AG04450 (cell line): Measurements from ENCODE around the gene MOGAT3. TPM values are rescaled to one million over a fixed set of nuclear protein-coding genes. Genes with fewer than 3 reads are reported as not detected.

Experiments
- CTCF ChIA-PET: fragments of 300-600, 350-600 bp; formaldehyde crosslinking; extraction: SDS; loops from one replicate; lab custom pipeline; 2022; ENCODE audit warnings: antibody characterized with exemption, inconsistent platforms; lab: Charles Lee
- POLR2A ChIA-PET: fragments of 350-600 bp; formaldehyde crosslinking; extraction: SDS; loops from one replicate; lab custom pipeline; 2021; ENCODE audit warnings: antibody characterized with exemption, inconsistent platforms; lab: Yijun Ruan, JAX
- DNase-seq: peaks from one replicate; pipeline ENCODE4 v3.0.0-alpha.2; 2011; ENCODE audit warnings: low read depth, low spot score
- H3K27ac ChIP-seq: one replicate; pipeline ENCODE4 v1.5.1; 2012; ENCODE audit warnings: low read depth, low read length, control low read depth
- H3K27me3 ChIP-seq: one replicate; pipeline ENCODE4 v1.6.0; 2012; ENCODE audit warnings: low read length; ENCODE audit not compliant: control insufficient read depth, insufficient read depth
- H3K4me3 ChIP-seq: 2 replicates; pipeline ENCODE4 v1.5.1; 2011; ENCODE audit warnings: mild to moderate bottlenecking, low read depth, low read length, control low read depth
- H3K9me3 ChIP-seq: 2 replicates; pipeline ENCODE4 v1.5.1; 2012; ENCODE audit warnings: low read length; ENCODE audit not compliant: control insufficient read depth, insufficient read depth
- CTCF ChIP-seq: IDR thresholded peaks from 2 replicates; pipeline ENCODE4 v1.5.1; 2011; ENCODE audit warnings: low read depth, low read length, control low read depth, inconsistent platforms
- polyA plus RNA-seq: library from polyadenylated mRNA; depleted of rRNA; stranded (reverse); fragments of >200 nt; gene quantifications from 2 replicates; pipeline ENCODE4 v1.2.3, GENCODE V29; 2011

MOGAT3 gene
- polyA plus RNA-seq, 1 experiment = not detected

- Histone ChIP-seq H3K9me3 (peaks cover 2% of the 10 kb centered on the region; the same call in 1 of the 2 replicates), H3K27ac (no peak overlapping the region), H3K4me3 (no peak overlapping the region), H3K27me3 (peaks cover 83% of the 10 kb centered on the region)
- CTCF ChIA-PET = interaction anchor here (0.6 to 1.9 kb wide), 3 partner anchors 9 to 31 kb away, joined by 3 to 16 read pairs (median 12); partner anchors contain the start of gene VGF
- TF ChIP-seq CTCF = no peak
- POLR2A ChIA-PET = interaction anchor here (0.6 kb wide), 1 partner anchor 31 kb away, joined by 3 read pairs; no protein-coding TSS in a partner anchor
- no peak for DNase-seq
Measured at GRCh38 chr7:101174322-101174854, 26.4 kb downstream of the MOGAT3 start.

GRCh38 chr7:101173752-101174244, 27.0 kb downstream of the MOGAT3 start:
- POLR2A ChIA-PET = interaction anchor here (0.9 kb wide), 1 partner anchor 44 kb away, joined by 3 read pairs; the partner anchor contains the start of gene ZNHIT1
- no peak for DNase-seq
- Histone ChIP-seq H3K4me3 (peak overlapping the region; percentile 46), H3K27me3 (peaks cover 77% of the 10 kb centered on the region), H3K9me3 (peaks cover 2% of the 10 kb centered on the region; the same call in 1 of the 2 replicates), H3K27ac (peak overlapping the region; percentile 31)
- CTCF ChIA-PET = interaction anchor here (0.7 to 1.9 kb wide), 3 partner anchors 18 to 97 kb away, joined by 3 to 16 read pairs (median 12); no protein-coding TSS in a partner anchor
- TF ChIP-seq CTCF = no peak

GRCh38 chr7:101172854-101173751, 27.7 kb downstream of the MOGAT3 start:
- POLR2A ChIA-PET = interaction anchor here (0.9 kb wide), 1 partner anchor 45 kb away, joined by 3 read pairs; the partner anchor contains the start of gene ZNHIT1
- Histone ChIP-seq H3K9me3 (peaks cover 2% of the 10 kb centered on the region; the same call in 1 of the 2 replicates), H3K4me3 (peak overlapping the region; percentile 46), H3K27me3 (peaks cover 70% of the 10 kb centered on the region), H3K27ac (peak overlapping the region; percentile 31)
- CTCF ChIA-PET = interaction anchor here (0.7 to 1.9 kb wide), 3 partner anchors 19 to 96 kb away, joined by 3 to 16 read pairs (median 12); no protein-coding TSS in a partner anchor
- DNase-seq = peak; percentile 68
- TF ChIP-seq CTCF = no peak

- CTCF ChIA-PET = interaction anchor here (0.6 to 3.0 kb wide), 8 partner anchors 11 to 283 kb away, joined by 3 to 21 read pairs (median 5); partner anchors contain the start of genes PLOD3, UFSP1 and ZNHIT1
- Histone ChIP-seq H3K9me3 (peaks cover 2% of the 10 kb centered on the region; the same call in 1 of the 2 replicates), H3K4me3 (peak overlapping the region; percentile 46; the same call in 1 of the 2 replicates), H3K27me3 (peaks cover 61% of the 10 kb centered on the region), H3K27ac (no peak overlapping the region)
- no peak for DNase-seq
- TF ChIP-seq CTCF = no peak
- POLR2A ChIA-PET = interaction anchor here (0.6 kb wide), 1 partner anchor 11 kb away, joined by 11 read pairs; no protein-coding TSS in a partner anchor
Measured at GRCh38 chr7:101172005-101172853, 28.6 kb downstream of the MOGAT3 start.
